Adipocyte (in vitro differentiated cells): Measurements from ENCODE around the gene LURAP1L.
"Not testable (repeated sequence)": the region's sequence is repeated elsewhere in the genome, so short reads cannot be mapped to it uniquely, and the experiment has no call there.

Experiments
- DNase-seq: peaks from one replicate; pipeline ENCODE4 v3.0.0-alpha.2; 2015; ENCODE audit warnings: low read depth
- H3K27me3 ChIP-seq: replicated peaks from 2 replicates; pipeline ENCODE4 v1.7.0; 2013; ENCODE audit warnings: mild to moderate bottlenecking, low read length, moderate library complexity; ENCODE audit not compliant: control insufficient read depth, insufficient read depth
- H3K36me3 ChIP-seq: 2 replicates; pipeline ENCODE4 v1.7.0; 2013; ENCODE audit warnings: low read length, mild to moderate bottlenecking, moderate library complexity; ENCODE audit not compliant: control insufficient read depth, insufficient read depth, severe bottlenecking
- H3K4me1 ChIP-seq: 2 replicates; pipeline ENCODE4 v1.7.0; 2013; ENCODE audit warnings: mild to moderate bottlenecking, low read length, moderate library complexity; ENCODE audit not compliant: control insufficient read depth, insufficient read depth
- H3K4me3 ChIP-seq: 2 replicates; pipeline ENCODE4 v1.7.0; 2013; ENCODE audit warnings: mild to moderate bottlenecking, low read length, moderate library complexity
- H3K9ac ChIP-seq: 2 replicates; pipeline ENCODE4 v1.7.0; 2013; ENCODE audit warnings: mild to moderate bottlenecking, low read length, moderate library complexity
- H3K9me3 ChIP-seq: 2 replicates; pipeline ENCODE4 v1.7.0; 2013; ENCODE audit warnings: mild to moderate bottlenecking, low read length, moderate library complexity; ENCODE audit not compliant: control insufficient read depth

LURAP1L gene

GRCh38 chr9:12862611-12863410 lies 88.0 kb downstream of the LURAP1L start:
- H3K27me3 ChIP-seq: no peaks in the 10 kb centered on the region
- peak overlapping the region; percentile 34 for H3K4me3 ChIP-seq
- H3K9me3 ChIP-seq: peaks cover 1% of the 10 kb centered on the region
- no peaks in the 10 kb centered on the region for H3K36me3 ChIP-seq
- H3K9ac ChIP-seq: no peak overlapping the region
- peak; percentile 58 for DNase-seq
- peaks cover 18% of the 10 kb centered on the region for H3K4me1 ChIP-seq

- H3K9me3 ChIP-seq: peaks cover 3% of the 10 kb centered on the region
- no peaks in the 10 kb centered on the region for H3K36me3 ChIP-seq
- H3K9ac ChIP-seq: no peak overlapping the region
- peaks cover 18% of the 10 kb centered on the region for H3K4me1 ChIP-seq
- H3K27me3 ChIP-seq: no peaks in the 10 kb centered on the region
- H3K4me3 ChIP-seq: no peak overlapping the region
- DNase-seq: no peak
Measured at GRCh38 chr9:12863618-12864017, 88.8 kb downstream of the LURAP1L start.

- not testable (repeated sequence) for H3K9ac ChIP-seq, H3K27me3 ChIP-seq, H3K36me3 ChIP-seq, DNase-seq, H3K4me3 ChIP-seq, H3K9me3 ChIP-seq
- peaks cover 15% of the 10 kb centered on the region for H3K4me1 ChIP-seq
Measured at GRCh38 chr9:12865380-12865779, 90.6 kb downstream of the LURAP1L start.
